Stimulated activated naive CD8-positive, alpha-beta T cell treated with anti-CD3 and anti-CD28 coated beads, Interleukin-15, amount 100 ng/mL, for 72 hours (primary cell): ENCODE data around the gene ALK.
A peak's percentile ranks its signal among the peaks of the same experiment; 100 is the strongest.

Experiments
- ATAC-seq: fragments of 150-1000 bp; cut with Tn5 transposase; 2 replicates; pipeline ENCODE4 v1.10.0; 2021; ENCODE audit warnings: mild to moderate bottlenecking, moderate library complexity
- DNase-seq, 2 donors: peaks; one replicate each; pipeline ENCODE4 v3.0.0; 2021 to 2022
- H3K27ac Mint-ChIP-seq, 2 donors: one replicate each; pipeline ENCODE4 v1.8.0; 2022; ENCODE audit warnings: mild to moderate bottlenecking in 2 of 2, mixed read lengths in 2 of 2, moderate library complexity in 2 of 2
- H3K27me3 Mint-ChIP-seq: one replicate; pipeline ENCODE4 v1.8.0; 2022; ENCODE audit warnings: mixed read lengths
- H3K4me1 Mint-ChIP-seq: one replicate; pipeline ENCODE4 v1.8.0; 2022; ENCODE audit warnings: mild to moderate bottlenecking, mixed read lengths
- H3K4me3 Mint-ChIP-seq, 2 donors: one replicate each; pipeline ENCODE4 v1.8.0; 2022; ENCODE audit warnings: mild to moderate bottlenecking in 2 of 2, mixed read lengths in 2 of 2, moderate library complexity in 1 of 2
- H3K9me3 Mint-ChIP-seq, 2 donors: one replicate each; pipeline ENCODE4 v1.8.0; 2022; ENCODE audit warnings: mixed read lengths in 2 of 2

The ALK gene

DNA sequence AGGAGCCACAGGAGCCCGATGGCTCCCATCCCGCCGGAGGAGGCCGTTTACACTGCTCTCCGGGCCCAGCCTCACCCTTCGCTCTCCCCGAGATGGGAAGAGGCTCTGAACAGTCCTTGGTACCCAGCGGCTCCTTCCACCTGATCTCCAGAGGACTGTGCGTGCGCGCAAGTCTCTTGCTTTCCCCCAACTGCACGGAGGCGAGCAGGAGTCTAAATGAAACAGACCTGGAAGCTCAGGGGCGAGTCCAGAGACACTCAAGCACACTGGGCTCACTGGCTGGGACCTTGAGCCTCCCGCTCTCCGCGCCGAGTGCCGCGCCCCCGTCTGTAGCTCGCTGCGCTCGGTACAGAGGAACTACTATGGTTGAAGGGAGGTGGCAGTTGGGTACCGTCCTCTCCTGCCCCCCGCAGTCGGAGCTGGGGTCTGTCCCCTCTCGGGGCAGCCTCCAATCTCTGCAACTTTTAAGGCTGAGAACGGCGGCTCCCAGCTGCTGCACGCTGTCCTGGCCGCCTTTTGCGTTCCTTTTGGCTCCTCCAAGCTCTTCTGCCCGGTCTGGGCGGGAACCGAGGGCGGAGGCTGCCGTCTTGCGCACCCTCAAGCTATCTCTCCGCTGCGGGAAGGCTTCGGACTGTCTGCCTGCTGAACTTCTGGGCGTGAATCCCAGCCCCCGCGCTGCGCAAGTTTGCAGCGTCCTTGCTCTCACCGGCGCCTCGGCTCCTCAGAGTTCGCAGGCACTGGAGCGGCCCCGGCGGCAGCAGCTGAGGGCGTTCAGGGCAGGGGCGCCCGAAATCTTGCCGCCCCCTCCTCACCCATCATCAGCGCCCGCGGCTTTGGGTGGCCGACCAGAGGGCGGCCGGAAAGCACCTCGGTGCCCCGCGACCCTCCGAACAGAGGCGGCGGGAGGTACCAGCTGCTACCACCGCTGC is 491 bp downstream of the ALK start:
- peaks cover 86% of the 10 kb centered on the region for H3K27me3 Mint-ChIP-seq
- DNase-seq = peak; percentile 10 to 19

DNA sequence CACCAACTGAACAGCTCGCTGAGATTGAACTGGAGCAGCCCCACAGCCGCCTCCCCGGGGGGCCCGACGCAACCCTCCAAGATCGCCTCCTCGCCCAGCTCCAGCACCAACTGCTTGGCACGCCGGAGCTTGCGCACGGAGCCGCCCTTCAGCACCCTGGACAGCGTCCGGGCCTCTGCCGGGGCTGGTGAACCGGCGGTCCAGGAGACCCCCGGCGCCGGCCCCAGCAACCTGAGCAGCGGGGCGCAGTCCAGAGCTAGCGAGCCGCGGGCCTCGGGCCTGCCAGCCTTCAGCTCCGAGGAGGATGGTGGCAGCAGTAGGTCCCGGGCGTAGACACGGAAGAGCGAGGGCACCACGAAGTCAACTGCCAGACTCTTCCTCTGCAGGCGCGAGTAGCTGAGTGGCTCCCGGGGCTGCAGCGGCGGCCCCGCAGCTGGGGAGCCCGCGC is 1.2 kb downstream of the ALK start:
- H3K27me3 Mint-ChIP-seq = peaks cover 92% of the 10 kb centered on the region
- H3K4me3 Mint-ChIP-seq = no peak overlapping the region
- DNase-seq = peak; percentile 52 to 64
- H3K9me3 Mint-ChIP-seq = no peaks in the 10 kb centered on the region
- no peak overlapping the region for H3K27ac Mint-ChIP-seq
- H3K4me1 Mint-ChIP-seq = peaks cover 13% of the 10 kb centered on the region
- peak; percentile 44 for ATAC-seq

More for the DNA sequence above, 491 bp downstream of the ALK start:
- Mint-ChIP-seq H3K27ac (no peak overlapping the region), H3K4me1 (peaks cover 13% of the 10 kb centered on the region), H3K9me3 (no peaks in the 10 kb centered on the region), H3K4me3 (peak overlapping the region; percentile 65 to 72)
- ATAC-seq = peak; percentile 51

DNA sequence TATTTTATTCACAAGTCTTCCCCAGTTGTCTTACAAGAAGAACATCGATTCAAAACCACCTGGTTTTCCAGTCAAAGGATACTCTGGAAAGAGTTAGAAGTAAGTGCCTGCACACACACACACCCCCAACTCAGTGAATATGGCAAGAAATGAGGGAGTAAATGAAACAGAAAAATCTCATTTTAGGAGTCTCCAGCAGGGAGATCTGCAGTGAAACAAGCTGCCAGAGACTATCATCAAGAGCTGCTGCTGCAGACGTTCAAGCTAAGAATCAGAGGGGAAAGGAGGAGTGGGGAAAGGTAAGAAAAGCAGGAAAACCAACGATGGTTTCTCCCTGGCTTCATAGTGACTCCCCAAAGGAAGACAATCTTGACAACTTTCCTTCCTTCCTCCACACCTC is 2.4 kb downstream of the ALK start:
- ATAC-seq = no peak
- H3K4me1 Mint-ChIP-seq = peaks cover 13% of the 10 kb centered on the region
- no peak overlapping the region for H3K27ac Mint-ChIP-seq
- no peak for DNase-seq
- no peak overlapping the region for H3K4me3 Mint-ChIP-seq
- H3K9me3 Mint-ChIP-seq = no peaks in the 10 kb centered on the region
- peaks cover 82% of the 10 kb centered on the region for H3K27me3 Mint-ChIP-seq

- Mint-ChIP-seq H3K27ac (no peak overlapping the region), H3K9me3 (no peaks in the 10 kb centered on the region), H3K27me3 (peaks cover 82% of the 10 kb centered on the region), H3K4me1 (peaks cover 13% of the 10 kb centered on the region), H3K4me3 (no peak overlapping the region)
- no peak for DNase-seq
- no peak for ATAC-seq
Observed at GRCh38 chr2:29917781-29918180, 3.6 kb downstream of the ALK start.

GRCh38 chr2:29916571-29916970 is 4.8 kb downstream of the ALK start:
- Mint-ChIP-seq H3K27me3 (peaks cover 79% of the 10 kb centered on the region), H3K4me3 (no peak overlapping the region), H3K4me1 (peaks cover 13% of the 10 kb centered on the region), H3K27ac (no peak overlapping the region), H3K9me3 (no peaks in the 10 kb centered on the region)
- DNase-seq (no peak), ATAC-seq (no peak)

DNA sequence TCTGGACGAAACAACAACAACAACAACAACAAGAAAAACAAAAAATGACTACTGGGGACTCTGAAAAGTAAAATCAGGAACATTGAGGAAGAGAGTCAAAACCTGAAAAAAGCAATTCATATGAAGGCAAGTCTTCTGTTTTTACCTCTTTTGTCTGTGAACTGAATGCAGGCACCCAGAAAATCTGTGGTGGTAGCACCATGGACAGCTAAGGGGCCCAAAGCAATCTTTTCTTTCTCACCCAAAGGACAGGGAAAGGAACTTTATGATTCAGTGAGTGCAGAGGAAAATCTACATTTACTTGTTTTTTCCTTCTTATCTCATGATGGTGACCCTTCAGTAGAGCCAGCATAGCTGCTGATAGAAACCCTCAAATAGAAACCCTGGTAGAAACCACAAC is 10.4 kb downstream of the ALK start:
- Mint-ChIP-seq H3K27ac (no peak overlapping the region), H3K4me1 (no peaks in the 10 kb centered on the region), H3K27me3 (peaks cover 28% of the 10 kb centered on the region), H3K9me3 (peaks cover 0 to 7% of the 10 kb centered on the region in 2 donors), H3K4me3 (no peak overlapping the region)
- ATAC-seq (no peak), DNase-seq (no peak)

DNA sequence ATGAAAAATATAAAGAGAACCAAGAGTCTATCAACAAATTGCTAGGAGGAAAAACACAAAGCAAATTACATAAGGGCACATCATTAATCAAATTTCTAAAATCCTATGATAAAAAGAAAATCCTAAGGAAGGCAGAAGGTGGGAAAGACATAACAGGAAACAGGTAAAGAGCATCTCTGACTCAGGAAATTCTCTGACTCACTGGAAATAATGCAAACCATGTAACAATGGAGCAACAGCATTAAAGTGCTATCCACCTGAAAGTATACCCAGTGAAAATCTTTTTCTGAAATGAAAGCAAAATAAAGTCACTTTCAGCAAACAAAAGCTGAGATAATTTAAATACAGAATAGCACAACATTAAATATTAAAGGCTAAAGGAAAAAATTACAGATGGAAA is 10.9 kb downstream of the ALK start:
- Mint-ChIP-seq H3K4me1 (no peaks in the 10 kb centered on the region), H3K4me3 (no peak overlapping the region), H3K27ac (no peak overlapping the region), H3K27me3 (peaks cover 23% of the 10 kb centered on the region), H3K9me3 (peaks cover 0 to 7% of the 10 kb centered on the region in 2 donors)
- DNase-seq = no peak
- ATAC-seq = no peak

DNA sequence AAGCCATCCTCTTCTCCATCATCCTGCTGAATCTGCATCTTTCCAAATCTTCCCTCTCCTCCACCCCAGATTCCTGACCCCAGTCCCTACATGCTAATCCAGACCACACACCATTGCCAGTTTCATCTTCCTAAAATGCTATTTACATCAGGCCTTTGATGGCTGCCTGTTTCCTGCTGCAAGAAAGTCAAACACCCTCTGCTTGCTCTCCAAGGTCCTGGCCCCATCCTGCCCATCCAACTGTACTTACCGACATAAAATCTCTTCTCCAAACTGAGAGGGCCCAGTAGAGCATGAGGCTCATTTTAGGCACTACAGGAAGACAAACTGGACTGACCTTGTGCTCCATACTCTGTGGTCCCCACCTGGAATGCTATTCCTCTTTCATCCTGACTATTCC is 19.0 kb downstream of the ALK start:
- Mint-ChIP-seq H3K27me3 (peaks cover 42% of the 10 kb centered on the region), H3K4me3 (no peak overlapping the region), H3K27ac (no peak overlapping the region), H3K9me3 (no peaks in the 10 kb centered on the region), H3K4me1 (no peaks in the 10 kb centered on the region)
- no peak for ATAC-seq
- DNase-seq = no peak

DNA sequence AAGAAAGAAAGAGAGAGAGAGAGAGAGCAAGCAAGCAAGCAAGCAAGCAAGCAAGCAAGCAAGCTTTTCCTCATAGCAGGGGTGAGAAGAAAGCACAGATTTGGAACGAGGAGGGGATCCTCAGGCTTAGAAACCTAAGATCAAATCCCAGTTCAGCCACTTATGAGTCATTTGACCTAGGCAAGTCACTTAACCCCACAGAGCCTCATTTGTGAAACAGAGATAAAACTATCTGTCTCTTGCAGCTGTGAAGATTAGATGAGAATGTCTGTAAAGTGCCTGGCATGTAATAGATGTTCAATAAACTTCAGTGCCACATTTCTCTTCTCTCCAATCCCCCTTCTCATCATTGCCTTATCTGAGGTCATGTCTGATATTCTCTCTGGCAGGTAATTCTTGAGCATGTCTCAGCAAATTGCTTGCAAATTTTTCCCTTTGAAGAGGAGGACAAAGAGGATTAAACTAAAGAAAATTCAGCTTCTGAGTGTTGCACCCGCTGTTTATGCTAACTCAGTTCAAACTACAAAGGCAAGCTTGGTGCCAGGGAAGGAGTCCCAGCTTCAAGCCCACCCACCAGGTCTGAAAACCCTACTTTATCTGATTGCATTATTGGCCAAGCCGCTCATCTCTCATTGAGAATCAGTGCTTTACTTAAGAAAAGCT is 20.3 kb downstream of the ALK start:
- H3K9me3 Mint-ChIP-seq = no peaks in the 10 kb centered on the region
- ATAC-seq (no peak), DNase-seq (no peak)
- H3K27ac Mint-ChIP-seq = no peak overlapping the region
- no peaks in the 10 kb centered on the region for H3K4me1 Mint-ChIP-seq
- no peak overlapping the region for H3K4me3 Mint-ChIP-seq
- H3K27me3 Mint-ChIP-seq = peaks cover 48% of the 10 kb centered on the region

- ATAC-seq (no peak), DNase-seq (no peak)
- peaks cover 67% of the 10 kb centered on the region for H3K27me3 Mint-ChIP-seq
- no peaks in the 10 kb centered on the region for H3K9me3 Mint-ChIP-seq
- H3K27ac Mint-ChIP-seq = no peak overlapping the region
- H3K4me1 Mint-ChIP-seq = no peaks in the 10 kb centered on the region
- no peak overlapping the region for H3K4me3 Mint-ChIP-seq
Observed at GRCh38 chr2:29898999-29899398, 22.4 kb downstream of the ALK start.

- Mint-ChIP-seq H3K27me3 (peaks cover 60% of the 10 kb centered on the region), H3K4me1 (no peaks in the 10 kb centered on the region), H3K9me3 (no peaks in the 10 kb centered on the region), H3K27ac (no peak overlapping the region), H3K4me3 (no peak overlapping the region)
- DNase-seq (no peak), ATAC-seq (no peak)
Observed at GRCh38 chr2:29894822-29895614, 26.4 kb downstream of the ALK start.

DNA sequence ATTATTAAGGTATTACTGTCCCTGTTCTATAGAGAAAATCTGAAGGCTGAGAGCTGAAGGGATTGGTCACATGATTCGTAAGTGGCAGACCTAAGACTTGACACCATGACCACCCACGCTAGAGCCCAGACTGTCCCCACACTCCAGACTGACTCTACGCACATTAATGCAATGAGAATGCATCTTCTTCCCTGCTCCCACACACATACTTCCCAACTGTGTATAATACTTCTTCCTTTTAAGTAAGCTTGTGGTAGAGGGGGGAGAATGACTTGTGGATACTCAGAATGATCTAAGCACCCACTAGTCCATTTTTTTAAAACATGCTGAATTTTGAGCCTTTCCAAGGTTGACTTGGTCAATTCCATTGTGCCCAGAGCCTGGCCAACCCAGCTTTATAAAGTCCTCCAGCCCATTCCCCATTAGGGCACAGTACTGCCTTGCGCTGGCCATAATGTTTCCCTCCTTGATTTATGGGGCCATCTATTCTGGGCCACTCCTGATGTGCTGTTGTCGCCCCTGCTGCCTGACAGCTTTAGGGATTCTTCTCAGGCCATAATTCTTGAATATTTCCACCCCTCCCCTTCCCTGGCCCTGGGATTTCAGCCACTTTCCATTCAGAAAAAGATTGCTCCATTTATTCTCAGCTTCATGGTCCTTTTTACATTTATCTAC is 28.7 kb downstream of the ALK start:
- no peaks in the 10 kb centered on the region for H3K4me1 Mint-ChIP-seq
- DNase-seq (no peak), ATAC-seq (no peak)
- H3K4me3 Mint-ChIP-seq = no peak overlapping the region
- H3K27ac Mint-ChIP-seq = no peak overlapping the region
- H3K9me3 Mint-ChIP-seq = no peaks in the 10 kb centered on the region
- H3K27me3 Mint-ChIP-seq = peaks cover 53% of the 10 kb centered on the region

- H3K9me3 Mint-ChIP-seq = peaks cover 0 to 8% of the 10 kb centered on the region in 2 donors
Observed at GRCh38 chr2:29881089-29881730, 40.2 kb downstream of the ALK start.

DNA sequence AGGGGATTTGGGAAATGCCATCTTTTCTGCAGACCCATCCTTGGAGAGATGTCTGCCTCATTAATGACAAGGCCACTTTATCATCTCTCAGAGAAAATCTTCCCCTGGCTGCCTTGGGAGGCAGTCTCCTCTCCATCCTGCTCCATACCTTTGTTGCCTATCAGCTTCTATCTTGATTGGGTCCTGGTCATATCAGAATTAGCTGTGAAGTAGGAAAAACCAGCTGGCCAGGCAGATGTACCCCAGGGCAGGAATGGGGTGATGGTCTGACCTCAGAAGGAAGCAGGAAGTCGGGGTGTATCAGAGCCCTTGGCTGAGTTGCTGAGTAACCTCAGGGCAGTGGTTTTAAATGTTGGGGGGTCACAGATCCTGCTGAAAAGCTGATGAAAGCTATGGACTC is 41.3 kb downstream of the ALK start:
- no peak for DNase-seq
- Mint-ChIP-seq H3K9me3 (peaks cover 0 to 8% of the 10 kb centered on the region in 2 donors), H3K4me1 (no peaks in the 10 kb centered on the region), H3K27ac (no peak overlapping the region), H3K27me3 (peaks cover 18% of the 10 kb centered on the region), H3K4me3 (no peak overlapping the region)
- no peak for ATAC-seq

More at GRCh38 chr2:29881089-29881730, 40.2 kb downstream of the ALK start:
- H3K4me1 Mint-ChIP-seq = no peaks in the 10 kb centered on the region
- ATAC-seq (no peak), DNase-seq (no peak)
- H3K27ac Mint-ChIP-seq = no peak overlapping the region
- H3K27me3 Mint-ChIP-seq = peaks cover 25% of the 10 kb centered on the region
- H3K4me3 Mint-ChIP-seq = no peak overlapping the region

DNA sequence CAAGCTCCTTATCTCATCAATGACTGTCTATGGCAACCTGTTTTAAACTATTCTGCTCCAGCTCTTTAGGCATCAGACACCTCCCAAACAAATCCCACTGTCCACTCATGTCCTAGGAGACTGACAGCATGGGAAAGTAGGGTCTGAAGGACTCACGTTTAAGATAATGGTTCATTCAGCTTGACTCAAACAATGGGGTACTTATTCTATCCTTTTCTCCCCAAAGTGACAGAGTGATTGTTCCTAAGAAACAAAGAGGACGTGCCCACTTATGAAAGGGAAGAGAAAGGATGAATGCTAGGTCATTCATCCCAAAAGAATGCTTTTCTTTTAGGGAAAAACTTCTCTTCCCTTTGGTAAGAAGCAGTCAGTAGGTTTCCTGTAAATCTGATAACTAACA is 41.9 kb downstream of the ALK start:
- no peak overlapping the region for H3K4me3 Mint-ChIP-seq
- ATAC-seq = no peak
- no peaks in the 10 kb centered on the region for H3K4me1 Mint-ChIP-seq
- peaks cover 18% of the 10 kb centered on the region for H3K27me3 Mint-ChIP-seq
- peaks cover 0 to 4% of the 10 kb centered on the region in 2 donors for H3K9me3 Mint-ChIP-seq
- DNase-seq = no peak
- no peak overlapping the region for H3K27ac Mint-ChIP-seq
